Measurements from ENCODE around the gene OTOGL.
"Not testable (repeated sequence)": the region's sequence is repeated elsewhere in the genome, so short reads cannot be mapped to it uniquely, and the experiment has no call there.

OTOGL gene

GRCh38 chr12:80188576-80188975 is 89.2 kb downstream of the OTOGL start:
- DNase-seq (ENCODE audit: low read depth) = no peak

GRCh38 chr12:80189241-80189640 is 89.9 kb downstream of the OTOGL start:
- DNase-seq (ENCODE audit: low read depth) = no peak

- no peak for DNase-seq (ENCODE audit: low read depth)
These were observed 90.7 kb downstream of the OTOGL start for GRCh38 chr12:80190001-80190400.

GRCh38 chr12:80192087-80192486 is 92.8 kb downstream of the OTOGL start:
- DNase-seq (ENCODE audit: low read depth) = no peak

- DNase-seq (ENCODE audit: low read depth) = no peak
These were observed 94.5 kb downstream of the OTOGL start for GRCh38 chr12:80193865-80194264.

- no peak for DNase-seq (ENCODE audit: low read depth)
These were observed 95.9 kb downstream of the OTOGL start for GRCh38 chr12:80195074-80195726.

GRCh38 chr12:80195737-80196136 is 96.4 kb downstream of the OTOGL start:
- DNase-seq (ENCODE audit: low read depth) = no peak

GRCh38 chr12:80196419-80196818 is 97.1 kb downstream of the OTOGL start:
- no peak for DNase-seq (ENCODE audit: low read depth)

- DNase-seq (ENCODE audit: low read depth) = no peak
These were observed 99.5 kb downstream of the OTOGL start for GRCh38 chr12:80198782-80199337.

GRCh38 chr12:80199931-80200330 is 100.6 kb downstream of the OTOGL start:
- DNase-seq (ENCODE audit: low read depth) = no peak

- DNase-seq (ENCODE audit: low read depth) = no peak
These were observed 101.1 kb downstream of the OTOGL start for GRCh38 chr12:80200414-80200813.

GRCh38 chr12:80201908-80202307 is 102.6 kb downstream of the OTOGL start:
- DNase-seq (ENCODE audit: low read depth) = no peak

GRCh38 chr12:80205960-80206359 is 106.6 kb downstream of the OTOGL start:
- no peak for DNase-seq (ENCODE audit: low read depth)

GRCh38 chr12:80208071-80208470 is 108.7 kb downstream of the OTOGL start:
- no peak for DNase-seq (ENCODE audit: low read depth)

- no peak for DNase-seq (ENCODE audit: low read depth)
These were observed 112.3 kb downstream of the OTOGL start for GRCh38 chr12:80211671-80212070.

GRCh38 chr12:80212938-80213645 is 113.8 kb downstream of the OTOGL start:
- no peak for DNase-seq (ENCODE audit: low read depth)

GRCh38 chr12:80213871-80214270 is 114.5 kb downstream of the OTOGL start:
- DNase-seq (ENCODE audit: low read depth) = no peak

GRCh38 chr12:80217011-80217535 is 117.7 kb downstream of the OTOGL start:
- no peak for DNase-seq (ENCODE audit: low read depth)

- not testable (repeated sequence) for DNase-seq (ENCODE audit: low read depth)
These were observed 119.6 kb downstream of the OTOGL start for GRCh38 chr12:80218925-80219324.

- no peak for DNase-seq (ENCODE audit: low read depth)
These were observed 120.0 kb downstream of the OTOGL start for GRCh38 chr12:80219345-80219744.

- DNase-seq (ENCODE audit: low read depth) = no peak
These were observed 122.9 kb downstream of the OTOGL start for GRCh38 chr12:80222261-80222660.

GRCh38 chr12:80226576-80226975 is 127.2 kb downstream of the OTOGL start:
- no peak for DNase-seq (ENCODE audit: low read depth)

- DNase-seq (ENCODE audit: low read depth) = not testable (repeated sequence)
These were observed 128.6 kb downstream of the OTOGL start for GRCh38 chr12:80227904-80228303.

All from stimulated activated CD8-positive, alpha-beta memory T cell treated with anti-CD3 and anti-CD28 coated beads, Interleukin-4, amount 100 ng/mL, for 24 hours (primary cell).